Mesendoderm (in vitro differentiated cells): ENCODE measurements around the gene SERINC3.

Experiments
- DNase-seq: peaks from one replicate; pipeline ENCODE4 v3.0.0; 2013
- H2AK5ac ChIP-seq: 2 replicates; pipeline ENCODE4 v1.6.1; 2013; ENCODE audit warnings: low read length, inconsistent platforms
- H2BK120ac ChIP-seq: 2 replicates; pipeline ENCODE4 v1.6.1; 2013; ENCODE audit warnings: low read depth, mild to moderate bottlenecking, low read length, moderate library complexity, mixed read lengths
- H2BK15ac ChIP-seq: replicated peaks from 2 replicates; pipeline ENCODE4 v1.6.1; 2013; ENCODE audit warnings: low read depth, mild to moderate bottlenecking, moderate library complexity
- H2BK5ac ChIP-seq: 2 replicates; pipeline ENCODE4 v1.6.1; 2013; ENCODE audit warnings: low read length, inconsistent platforms
- H3K18ac ChIP-seq: 2 replicates; pipeline ENCODE4 v1.6.1; 2013; ENCODE audit warnings: mild to moderate bottlenecking, low read length, mixed read lengths
- H3K23ac ChIP-seq: one replicate; pipeline ENCODE4 v1.6.1; 2013; ENCODE audit warnings: low read length
- H3K27ac ChIP-seq: 2 replicates; pipeline ENCODE4 v1.5.1; 2013; ENCODE audit warnings: low read depth, mild to moderate bottlenecking, inconsistent platforms, low read length, moderate library complexity
- H3K27me3 ChIP-seq: 2 replicates; pipeline ENCODE4 v1.6.1; 2013; ENCODE audit warnings: low read length, control low read depth, mild to moderate bottlenecking, inconsistent platforms; ENCODE audit not compliant: insufficient read depth, poor library complexity
- H3K36me3 ChIP-seq: 2 replicates; pipeline ENCODE4 v1.6.1; 2013; ENCODE audit warnings: low read length, inconsistent platforms; ENCODE audit not compliant: control insufficient read depth, insufficient read depth
- H3K4ac ChIP-seq: one replicate; pipeline ENCODE4 v1.6.1; 2013; ENCODE audit warnings: low read depth, mild to moderate bottlenecking, low read length, moderate library complexity
- H3K4me1 ChIP-seq: 2 replicates; pipeline ENCODE4 v1.6.1; 2013; ENCODE audit warnings: low read depth, low read length, inconsistent platforms; ENCODE audit not compliant: control insufficient read depth
- H3K4me2 ChIP-seq: 2 replicates; pipeline ENCODE4 v1.6.1; 2013; ENCODE audit warnings: low read length
- H3K4me3 ChIP-seq: 2 replicates; pipeline ENCODE4 v1.5.1; 2013; ENCODE audit warnings: mild to moderate bottlenecking, low read length
- H3K56ac ChIP-seq: one replicate; pipeline ENCODE4 v1.6.1; 2013; ENCODE audit warnings: low read length
- H3K79me1 ChIP-seq: 2 replicates; pipeline ENCODE4 v1.6.1; 2013; ENCODE audit warnings: low read length, inconsistent platforms
- H3K79me2 ChIP-seq: 2 replicates; pipeline ENCODE4 v1.6.1; 2013; ENCODE audit warnings: mild to moderate bottlenecking, low read length; ENCODE audit not compliant: control insufficient read depth, insufficient read depth
- H3K9ac ChIP-seq: 2 replicates; pipeline ENCODE4 v1.6.1; 2013; ENCODE audit warnings: low read length, inconsistent platforms
- H4K5ac ChIP-seq: one replicate; pipeline ENCODE4 v1.6.1; 2013; ENCODE audit warnings: low read length
- H4K8ac ChIP-seq: one replicate; pipeline ENCODE4 v1.6.1; 2013; ENCODE audit warnings: low read depth, mild to moderate bottlenecking, control low read depth, low read length, moderate library complexity
- WGBS: extraction: QIAGEN DNeasy Blood & Tissue Kit; methylation state at CpG from one replicate; pipeline ENCODE4 v1.1.7; 2013; ENCODE audit warnings: low lambda C conversion rate, missing lambda C conversion rate; ENCODE audit not compliant: insufficient coverage; ENCODE audit errors: extremely low coverage; 5-methylcytosine and 5-hydroxymethylcytosine counted together

The SERINC3 gene

DNA sequence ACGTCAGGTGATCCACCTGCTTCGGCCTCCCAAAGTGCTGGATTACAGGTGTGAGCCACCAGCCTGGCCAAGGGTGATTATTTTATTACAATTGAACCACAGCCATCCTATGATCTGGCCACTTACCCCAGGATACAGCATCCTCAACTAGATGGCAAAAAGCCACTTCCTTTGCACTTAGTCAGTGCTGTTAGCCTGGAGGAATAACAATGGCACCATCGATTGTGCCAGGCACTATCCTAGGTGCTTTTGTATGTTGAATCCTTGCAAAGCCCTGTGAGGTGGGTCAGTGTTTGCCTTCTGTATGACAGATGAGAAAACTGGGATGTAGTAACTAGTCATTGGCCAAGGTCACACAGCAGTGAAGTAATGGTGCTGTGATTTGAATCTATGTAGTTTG lies 57.4 kb downstream of the SERINC3 start:
- H3K79me2 ChIP-seq: no peaks in the 10 kb centered on the region
- no peak overlapping the region for H3K9ac ChIP-seq
- H3K4me2 ChIP-seq: no peak overlapping the region
- no peaks in the 10 kb centered on the region for H3K36me3 ChIP-seq
- no peak overlapping the region for H3K4me3 ChIP-seq
- H2AK5ac ChIP-seq: no peak overlapping the region
- no peaks in the 10 kb centered on the region for H3K79me1 ChIP-seq
- no peak overlapping the region for H3K27ac ChIP-seq
- H3K4ac ChIP-seq: no peak overlapping the region
- H4K8ac ChIP-seq: no peak overlapping the region
- no CpG with 5 or more reads among the region's 3 CpGs for WGBS
- no peaks in the 10 kb centered on the region for H3K4me1 ChIP-seq
- H3K18ac ChIP-seq: no peak overlapping the region
- no peak overlapping the region for H3K56ac ChIP-seq
- no peak for DNase-seq
- no peak overlapping the region for H2BK120ac ChIP-seq
- H2BK5ac ChIP-seq: no peak overlapping the region
- H3K27me3 ChIP-seq: no peaks in the 10 kb centered on the region
- no peak overlapping the region for H2BK15ac ChIP-seq
- no peak overlapping the region for H3K23ac ChIP-seq
- H4K5ac ChIP-seq: no peak overlapping the region

DNA sequence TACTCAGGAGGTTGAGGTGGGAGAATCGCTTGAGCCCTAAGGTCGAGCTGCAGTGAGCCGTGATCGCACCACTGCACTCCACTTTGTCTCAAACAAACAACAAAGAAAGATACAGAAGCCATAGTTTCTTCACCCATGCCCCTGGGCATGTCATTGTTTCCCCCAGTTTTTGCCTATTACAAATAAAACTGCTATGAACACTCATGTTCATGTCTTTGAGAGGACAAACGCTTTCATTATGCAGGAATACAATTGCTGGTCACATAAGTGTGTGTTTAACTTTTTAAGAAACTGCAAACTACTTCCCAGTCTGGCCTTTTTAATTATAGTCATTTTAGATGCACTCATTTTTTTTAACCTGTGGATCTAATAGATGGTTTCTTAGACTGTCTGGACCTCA lies 58.4 kb downstream of the SERINC3 start:
- H4K5ac ChIP-seq: no peak overlapping the region
- no peaks in the 10 kb centered on the region for H3K4me1 ChIP-seq

DNA sequence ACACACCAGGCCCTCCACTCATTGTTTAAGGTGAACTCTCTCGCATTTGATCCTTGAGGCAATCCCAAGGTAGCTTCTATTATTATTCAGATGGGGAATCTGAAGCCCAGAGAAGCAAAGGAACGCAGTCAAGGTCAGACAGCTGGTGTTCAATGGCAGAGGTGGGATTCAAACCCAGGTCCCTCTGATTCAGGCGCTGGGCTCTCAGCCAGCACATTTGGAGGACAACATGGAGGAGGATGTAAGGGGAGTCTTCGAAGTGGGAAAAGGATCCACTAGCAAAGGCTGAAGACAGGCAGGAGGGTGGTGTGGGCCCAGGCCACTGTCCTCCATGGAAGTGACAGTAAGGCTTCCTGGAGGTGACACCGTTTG lies 60.1 kb downstream of the SERINC3 start:
- Histone ChIP-seq H2BK5ac (no peak overlapping the region), H3K56ac (no peak overlapping the region), H4K8ac (no peak overlapping the region), H3K4me3 (no peak overlapping the region), H3K79me2 (no peaks in the 10 kb centered on the region), H4K5ac (no peak overlapping the region), H3K9ac (no peak overlapping the region), H3K79me1 (no peaks in the 10 kb centered on the region), H3K27me3 (no peaks in the 10 kb centered on the region), H3K18ac (no peak overlapping the region), H3K27ac (no peak overlapping the region), H2BK15ac (no peak overlapping the region), H2AK5ac (no peak overlapping the region), H3K4ac (no peak overlapping the region), H3K23ac (no peak overlapping the region), H3K4me1 (no peaks in the 10 kb centered on the region), H3K36me3 (no peaks in the 10 kb centered on the region), H2BK120ac (no peak overlapping the region), H3K4me2 (no peak overlapping the region)
- no peak for DNase-seq
- whole genome bisulfite sequencing: no CpG with 5 or more reads among the region's 5 CpGs

More for the DNA sequence above, 58.4 kb downstream of the SERINC3 start:
- H2BK120ac ChIP-seq: no peak overlapping the region
- no peaks in the 10 kb centered on the region for H3K79me1 ChIP-seq
- no peaks in the 10 kb centered on the region for H3K36me3 ChIP-seq
- H3K9ac ChIP-seq: no peak overlapping the region
- H4K8ac ChIP-seq: no peak overlapping the region
- H3K56ac ChIP-seq: no peak overlapping the region
- H2BK15ac ChIP-seq: no peak overlapping the region
- no peak overlapping the region for H2AK5ac ChIP-seq
- no peak overlapping the region for H3K4me2 ChIP-seq
- H3K79me2 ChIP-seq: no peaks in the 10 kb centered on the region
- no peak overlapping the region for H2BK5ac ChIP-seq
- no peak overlapping the region for H3K18ac ChIP-seq
- H3K27me3 ChIP-seq: no peaks in the 10 kb centered on the region
- no peak overlapping the region for H3K27ac ChIP-seq
- no peak overlapping the region for H3K23ac ChIP-seq
- no peak for DNase-seq
- no peak overlapping the region for H3K4ac ChIP-seq
- WGBS: no CpG with 5 or more reads among the region's 5 CpGs
- no peak overlapping the region for H3K4me3 ChIP-seq

DNA sequence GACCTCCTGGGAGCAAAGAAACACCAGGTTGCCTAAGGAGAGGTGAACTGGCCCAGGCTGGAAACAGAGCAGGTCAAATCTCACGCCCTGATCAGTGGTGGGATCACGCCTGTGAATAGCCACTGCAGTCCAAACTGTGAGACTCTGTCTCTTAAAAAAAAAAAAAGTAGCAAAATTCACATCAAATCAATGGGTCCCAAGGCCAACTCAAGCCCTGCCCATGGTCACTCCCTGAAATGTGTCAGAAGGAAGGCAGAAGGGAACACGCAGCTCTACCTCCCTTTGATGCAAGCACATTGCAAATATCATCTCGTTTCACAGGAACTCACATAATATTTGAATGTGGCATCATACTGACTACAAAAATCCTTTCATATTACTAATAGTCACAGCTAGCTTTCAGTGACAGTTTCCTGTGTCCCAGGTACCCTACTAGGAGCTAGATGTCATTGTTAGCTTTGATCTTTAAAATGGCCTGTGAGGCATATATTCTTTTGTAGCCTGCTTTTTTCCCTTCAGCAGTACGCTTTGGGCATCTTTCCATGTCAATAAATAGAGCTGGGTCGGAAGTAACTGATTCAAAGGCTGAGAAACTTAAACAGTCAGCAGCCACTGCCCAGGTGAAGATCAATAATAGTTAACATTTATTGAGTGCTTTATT lies 60.6 kb downstream of the SERINC3 start:
- Histone ChIP-seq H2BK15ac (no peak overlapping the region), H3K9ac (no peak overlapping the region), H3K4me3 (no peak overlapping the region), H3K79me1 (no peaks in the 10 kb centered on the region), H3K18ac (no peak overlapping the region), H3K23ac (no peak overlapping the region), H2BK120ac (no peak overlapping the region), H3K4ac (no peak overlapping the region), H3K27me3 (no peaks in the 10 kb centered on the region), H3K56ac (no peak overlapping the region), H3K36me3 (no peaks in the 10 kb centered on the region), H3K4me1 (no peaks in the 10 kb centered on the region), H4K8ac (no peak overlapping the region), H3K27ac (no peak overlapping the region), H2AK5ac (no peak overlapping the region), H2BK5ac (no peak overlapping the region), H3K4me2 (no peak overlapping the region), H3K79me2 (no peaks in the 10 kb centered on the region), H4K5ac (no peak overlapping the region)
- DNase-seq: no peak
- no CpG with 5 or more reads among the region's 6 CpGs for WGBS

DNA sequence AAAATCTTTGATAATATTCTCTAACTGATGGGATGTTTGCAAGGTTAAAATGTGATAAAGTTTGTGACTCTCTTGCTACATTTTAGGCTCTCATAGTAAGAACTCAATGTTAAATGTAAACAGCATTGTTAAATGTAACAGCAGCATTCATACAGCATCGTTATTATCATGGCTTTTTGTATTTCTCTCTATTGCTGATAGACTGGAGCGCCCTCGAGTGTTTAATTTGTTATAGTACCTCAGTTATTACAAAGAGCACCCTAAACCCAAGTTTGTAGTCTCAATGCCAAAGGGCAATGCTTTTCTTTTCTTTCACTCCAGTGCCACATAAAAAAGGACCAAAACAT lies 61.1 kb downstream of the SERINC3 start:
- Histone ChIP-seq H2BK120ac (no peak overlapping the region), H3K36me3 (no peaks in the 10 kb centered on the region), H3K56ac (no peak overlapping the region), H4K5ac (no peak overlapping the region), H3K4me1 (no peaks in the 10 kb centered on the region), H3K27ac (no peak overlapping the region), H3K18ac (no peak overlapping the region), H3K27me3 (no peaks in the 10 kb centered on the region), H2AK5ac (no peak overlapping the region), H3K9ac (no peak overlapping the region), H3K79me2 (no peaks in the 10 kb centered on the region), H3K4ac (no peak overlapping the region), H3K4me2 (no peak overlapping the region), H2BK5ac (no peak overlapping the region), H3K79me1 (no peaks in the 10 kb centered on the region), H2BK15ac (no peak overlapping the region), H3K23ac (no peak overlapping the region), H3K4me3 (no peak overlapping the region), H4K8ac (no peak overlapping the region)
- peak; percentile 18 for DNase-seq
- no CpG with 5 or more reads among the region's 3 CpGs for WGBS

DNA sequence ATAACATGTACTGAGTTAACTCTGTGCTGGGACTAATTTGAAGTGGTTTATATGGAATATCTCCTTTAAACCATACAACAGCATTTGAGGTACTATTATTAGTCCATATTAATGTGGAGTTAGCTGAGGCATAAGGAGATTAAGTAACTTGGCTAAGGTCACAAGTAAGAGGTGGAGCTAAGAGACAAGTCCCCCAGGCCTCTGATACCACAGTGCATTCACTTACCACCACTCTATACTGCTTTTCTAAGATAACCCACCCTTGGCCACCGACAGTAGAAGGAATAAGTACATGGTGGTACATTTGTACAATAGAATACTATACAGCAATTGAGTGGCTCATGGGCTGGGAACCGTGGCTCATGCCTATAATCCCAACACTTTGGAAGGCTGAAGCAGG lies 62.6 kb downstream of the SERINC3 start:
- Histone ChIP-seq H3K9ac (no peak overlapping the region), H3K56ac (no peak overlapping the region), H3K4me2 (no peak overlapping the region), H3K4ac (no peak overlapping the region), H2BK5ac (no peak overlapping the region), H4K5ac (no peak overlapping the region), H3K23ac (no peak overlapping the region), H2BK120ac (no peak overlapping the region), H3K79me1 (no peaks in the 10 kb centered on the region), H3K18ac (no peak overlapping the region), H4K8ac (no peak overlapping the region), H2BK15ac (no peak overlapping the region), H3K4me1 (no peaks in the 10 kb centered on the region), H3K36me3 (no peaks in the 10 kb centered on the region), H3K27me3 (no peaks in the 10 kb centered on the region), H3K79me2 (no peaks in the 10 kb centered on the region), H2AK5ac (no peak overlapping the region), H3K27ac (no peak overlapping the region), H3K4me3 (no peak overlapping the region)
- no CpG with 5 or more reads among the region's 2 CpGs for WGBS
- no peak for DNase-seq
